H1 (cell line): Measurements from ENCODE around the gene RRM1.

Experiments
- BRCA1 ChIP-seq: IDR thresholded peaks from 2 replicates; pipeline ENCODE4 v1.6.1; 2012; ENCODE audit warnings: low read depth, low read length, improper control_type of control experiment
- CBX8 ChIP-seq: fragments of 300-800, 300-1000 bp; sonication (generic); IDR thresholded peaks from 2 replicates; pipeline ENCODE4 v1.7.1; 2016; ENCODE audit warnings: low read depth, low read length, borderline replicate concordance
- CHD2 ChIP-seq: IDR thresholded peaks from 2 replicates; pipeline ENCODE4 v1.6.1; 2012; ENCODE audit warnings: low read length, improper control_type of control experiment
- CTCF ChIP-seq, 3 experiments: IDR thresholded peaks; 1 replicate in 2 of 3; 2 replicates in 1 of 3; pipeline versions ENCODE4 v1.5.1 to v1.6.1; 2011; ENCODE audit warnings: low read length in 3 of 3, mild to moderate bottlenecking in 3 of 3, inconsistent platforms in 2 of 3, low read depth in 1 of 3, moderate library complexity in 1 of 3; ENCODE audit not compliant: insufficient read depth in 1 of 3; ENCODE audit errors: control extremely low read depth in 1 of 3
- EP300 ChIP-seq, 2 experiments: IDR thresholded peaks; 1 replicate in 1 of 2; 2 replicates in 1 of 2; pipeline ENCODE4 v1.6.1; 2011 to 2012; ENCODE audit warnings: low read depth in 2 of 2, low read length in 2 of 2, mild to moderate bottlenecking in 2 of 2, borderline replicate concordance in 1 of 2, inconsistent platforms in 1 of 2, moderate library complexity in 1 of 2
- EZH2 ChIP-seq: fragments of 200-600 bp; sonication (generic); IDR thresholded peaks from 2 replicates; pipeline ENCODE4 v1.7.1; 2012; ENCODE audit warnings: low read depth, mild to moderate bottlenecking, moderate library complexity, low read length, inconsistent platforms; ENCODE audit not compliant: severe bottlenecking
- GABPA ChIP-seq: IDR thresholded peaks from 2 replicates; pipeline ENCODE4 v1.6.1; 2011; ENCODE audit warnings: mild to moderate bottlenecking, low read length, moderate library complexity, borderline replicate concordance; ENCODE audit not compliant: insufficient read depth
- POLR2A ChIP-seq, 2 experiments: IDR thresholded peaks; 1 replicate in 1 of 2; 2 replicates in 1 of 2; pipeline ENCODE4 v1.6.1; 2011; ENCODE audit warnings: low read depth in 2 of 2, low read length in 2 of 2, mild to moderate bottlenecking in 2 of 2; ENCODE audit errors: control extremely low read depth in 1 of 2
- RBBP5 ChIP-seq: IDR thresholded peaks from 2 replicates; pipeline ENCODE4 v1.7.1; 2012; ENCODE audit warnings: low read depth, mild to moderate bottlenecking, inconsistent platforms, low read length, moderate library complexity, borderline replicate concordance
- SIRT6 ChIP-seq: IDR thresholded peaks from one replicate; pipeline ENCODE4 v1.7.1; 2012; ENCODE audit warnings: low read length, inconsistent platforms
- SP1 ChIP-seq: IDR thresholded peaks from 2 replicates; pipeline ENCODE4 v1.6.1; 2011; ENCODE audit warnings: low read depth, low read length
- SRF ChIP-seq: IDR thresholded peaks from 2 replicates; pipeline ENCODE4 v1.6.1; 2011; ENCODE audit warnings: mild to moderate bottlenecking, low read depth, low read length, moderate library complexity
- TAF1 ChIP-seq: IDR thresholded peaks from 2 replicates; pipeline ENCODE4 v1.6.1; 2011; ENCODE audit warnings: mild to moderate bottlenecking, low read depth, low read length

GRCh38 chr11:4076774-4077173, 17.8 kb upstream of the RRM1 start:
- TF ChIP-seq CTCF (IDR thresholded peaks at IDR 0.05; ENCODE audit: control extremely low read depth in 1 of 3, insufficient read depth in 1 of 3, low read depth in 1 of 3, low read length in 3 of 3) (no peak), SRF (no peak), SP1 (no peak), TAF1 (no peak), EZH2 (no peak), POLR2A (IDR thresholded peaks at IDR 0.05; ENCODE audit: control extremely low read depth in 1 of 2, low read depth in 2 of 2, low read length in 2 of 2) (no peak), CHD2 (no peak), SIRT6 (no peak), RBBP5 (no peak), CBX8 (no peak), EP300 (IDR thresholded peaks at IDR 0.05; ENCODE audit: borderline replicate concordance in 1 of 2, low read depth in 2 of 2, low read length in 2 of 2) (no peak), GABPA (no peak), BRCA1 (no peak)
